Ovary (tissue), 9 donors: ENCODE data around the gene GPR65. TPM values are rescaled to one million over a fixed set of nuclear protein-coding genes. Genes with fewer than 3 reads are reported as not detected.

Source experiments
- DNase-seq, 5 donors: peaks; one replicate each; pipeline ENCODE4 v3.0.0-alpha.2; 2019 to 2020
- H3K27ac ChIP-seq, 2 donors: fragments of 200-600 bp; one replicate each; pipeline versions ENCODE4 v1.5.1 to v1.8.0; 2019 to 2022
- H3K27me3 ChIP-seq: fragments of 200-600 bp; one replicate; pipeline ENCODE4 v1.8.0; 2022
- H3K36me3 ChIP-seq: fragments of 200-600 bp; sonication (generic); one replicate; pipeline ENCODE4 v1.5.1; 2019
- H3K4me1 ChIP-seq: one replicate; pipeline ENCODE4 v1.8.1; 2013; ENCODE audit warnings: mild to moderate bottlenecking, moderate library complexity; ENCODE audit not compliant: insufficient read depth
- H3K4me3 ChIP-seq: fragments of 200-600 bp; sonication (generic); one replicate; pipeline ENCODE4 v1.5.1; 2017
- H3K9me3 ChIP-seq, 2 donors: fragments of 200-600 bp in 1 of 2; sonication (generic) in 1 of 2; one replicate each; pipeline versions ENCODE4 v1.5.1 to v1.8.1; 2013 to 2019; ENCODE audit warnings: mild to moderate bottlenecking in 1 of 2, moderate library complexity in 1 of 2
- EP300 ChIP-seq: sonication (generic); formaldehyde crosslinking; IDR thresholded peaks from one replicate; pipeline ENCODE4 v1.6.1; 2017; ENCODE audit warnings: antibody characterized with exemption
- POLR2A ChIP-seq: fragments of 450-650 bp; IDR thresholded peaks from one replicate; pipeline ENCODE4 v1.6.1; 2017; ENCODE audit warnings: antibody characterized with exemption, mild to moderate bottlenecking, moderate library complexity
- WGBS, 3 donors: extraction: QIAGEN DNeasy Blood & Tissue Kit in 1 of 3; methylation state at CpG; one replicate each; pipeline versions ENCODE4 v1.1.5 to v1.1.7; 2013 to 2017; 5-methylcytosine and 5-hydroxymethylcytosine counted together
- intact Hi-C, 4 donors: fragments of 100-400 bp; cut with DNase I; formaldehyde crosslinking; loops; one replicate each; pipeline versions ENCODE4 v1.11.0 to v1.15.1; 2022 to 2023
- polyA plus RNA-seq, 2 donors: library from polyadenylated mRNA; stranded (reverse); fragments of 200-250 nt in 1 of 2; fragments of 350-450 nt in 1 of 2; fragmentation: Illumina TruSeq in 1 of 2; extraction: RNeasy Lipid Tissue Mini Kit (QIAGEN cat#74804) in 1 of 2; gene quantifications; one replicate each; pipeline ENCODE4 v1.2.3, GENCODE V29; 2013 to 2014
- total RNA-seq, 7 donors: library from RNA; depleted of rRNA in 2 of 7; stranded (reverse); fragments of >200 nt in 2 of 7; fragmentation: NEBNext Ultra II Directional in 3 of 7; extraction: Animal tissue kit (Norgen Biotek cat#: 25700) in 3 of 7; gene quantifications; one replicate each; pipeline versions ENCODE4 v1.1.0 to v1.2.4, GENCODE V29; 2016 to 2023
- TF ChIP-seq, protein P1 (sequence below), 3 donors: fragments of 450-650 bp in 2 of 3; fragments of 200-600 bp in 1 of 3; IDR thresholded peaks; one replicate each; pipeline versions ENCODE4 v1.5.1 to v1.8.0; 2016 to 2022; ENCODE audit warnings: antibody characterized with exemption in 3 of 3, mild to moderate bottlenecking in 1 of 3
- donor health status: DM: no; HTN: no; CAD: no; lungs with moderate emphysema.
- donor health status: DM: no; HTN: no; CAD: no.
- donor health status: Bipolar disorder and iron deficiency.
- donor health status: DM: yes; HTN: yes; CAD: no.
- donor health status: DM: no; HTN: no; CAD: no.
- donor health status: DM: yes; HTN: yes; CAD: no.

Gene GPR65
- total and polyA plus RNA-seq, 9 donors = 0.19 to 2.2 (median 0.70) TPM

DNA sequence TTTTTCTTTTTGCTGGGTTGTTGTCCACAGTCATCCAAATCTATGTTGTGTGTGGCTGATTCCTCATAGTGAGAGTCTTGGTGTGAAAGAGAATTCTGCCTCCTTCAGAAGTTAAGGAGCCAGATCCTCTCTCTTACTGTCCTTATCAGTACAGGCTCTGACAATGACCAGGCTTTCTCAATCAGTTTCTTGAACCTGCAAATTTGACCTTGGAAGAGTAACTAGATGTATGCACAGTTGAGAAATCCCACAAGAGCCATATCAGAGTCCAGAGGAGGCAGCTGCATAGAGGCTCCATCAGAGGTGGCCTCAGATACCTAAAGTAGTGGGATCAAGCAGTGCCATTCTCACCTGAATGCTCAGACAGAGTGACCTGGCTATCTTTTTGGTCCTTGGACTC is 6.5 kb upstream of the GPR65 start:
- Histone ChIP-seq H3K27ac (no peak overlapping the region), H3K9me3 (no peaks in the 10 kb centered on the region), H3K4me3 (no peak overlapping the region), H3K27me3 (no peaks in the 10 kb centered on the region), H3K4me1 (no peaks in the 10 kb centered on the region), H3K36me3 (no peaks in the 10 kb centered on the region)
- intact Hi-C loops = no loop called here
- TF ChIP-seq POLR2A = no peak
- TF ChIP-seq, protein P1, sequence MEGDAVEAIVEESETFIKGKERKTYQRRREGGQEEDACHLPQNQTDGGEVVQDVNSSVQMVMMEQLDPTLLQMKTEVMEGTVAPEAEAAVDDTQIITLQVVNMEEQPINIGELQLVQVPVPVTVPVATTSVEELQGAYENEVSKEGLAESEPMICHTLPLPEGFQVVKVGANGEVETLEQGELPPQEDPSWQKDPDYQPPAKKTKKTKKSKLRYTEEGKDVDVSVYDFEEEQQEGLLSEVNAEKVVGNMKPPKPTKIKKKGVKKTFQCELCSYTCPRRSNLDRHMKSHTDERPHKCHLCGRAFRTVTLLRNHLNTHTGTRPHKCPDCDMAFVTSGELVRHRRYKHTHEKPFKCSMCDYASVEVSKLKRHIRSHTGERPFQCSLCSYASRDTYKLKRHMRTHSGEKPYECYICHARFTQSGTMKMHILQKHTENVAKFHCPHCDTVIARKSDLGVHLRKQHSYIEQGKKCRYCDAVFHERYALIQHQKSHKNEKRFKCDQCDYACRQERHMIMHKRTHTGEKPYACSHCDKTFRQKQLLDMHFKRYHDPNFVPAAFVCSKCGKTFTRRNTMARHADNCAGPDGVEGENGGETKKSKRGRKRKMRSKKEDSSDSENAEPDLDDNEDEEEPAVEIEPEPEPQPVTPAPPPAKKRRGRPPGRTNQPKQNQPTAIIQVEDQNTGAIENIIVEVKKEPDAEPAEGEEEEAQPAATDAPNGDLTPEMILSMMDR (IDR thresholded peaks at IDR 0.05) = no peak
- no peak for TF ChIP-seq EP300
- no peak for DNase-seq

DNA sequence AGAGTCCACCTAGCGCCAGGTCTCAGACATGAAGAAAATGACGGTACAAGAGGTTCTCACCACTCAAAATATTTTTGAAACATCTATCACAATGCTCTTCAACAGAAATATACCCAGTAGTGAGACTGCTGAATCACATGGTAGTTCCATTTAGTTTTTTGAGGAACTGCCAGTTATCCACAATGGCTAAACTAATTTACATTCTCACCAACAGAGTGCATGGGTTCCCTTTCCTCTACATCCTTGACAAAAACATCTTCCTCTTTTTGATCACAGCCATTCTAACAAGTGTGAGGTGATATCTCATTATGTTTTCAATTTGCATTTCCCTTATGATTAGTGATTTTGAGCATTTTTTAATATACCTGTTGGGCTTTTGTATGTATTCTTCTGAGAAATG is 5.7 kb upstream of the GPR65 start:
- no peak overlapping the region for H3K27ac ChIP-seq
- no peak for DNase-seq
- no peaks in the 10 kb centered on the region for H3K36me3 ChIP-seq
- no peaks in the 10 kb centered on the region for H3K27me3 ChIP-seq
- H3K9me3 ChIP-seq = no peaks in the 10 kb centered on the region
- intact Hi-C loops = no loop called here
- no peaks in the 10 kb centered on the region for H3K4me1 ChIP-seq
- TF ChIP-seq POLR2A = no peak
- no peak for TF ChIP-seq EP300
- TF ChIP-seq, protein P1 (IDR thresholded peaks at IDR 0.05) = no peak
- 87 to 92% (median 92%) methylated on average over 2 of the region's 2 CpGs for WGBS, 3 donors
- H3K4me3 ChIP-seq = no peak overlapping the region

DNA sequence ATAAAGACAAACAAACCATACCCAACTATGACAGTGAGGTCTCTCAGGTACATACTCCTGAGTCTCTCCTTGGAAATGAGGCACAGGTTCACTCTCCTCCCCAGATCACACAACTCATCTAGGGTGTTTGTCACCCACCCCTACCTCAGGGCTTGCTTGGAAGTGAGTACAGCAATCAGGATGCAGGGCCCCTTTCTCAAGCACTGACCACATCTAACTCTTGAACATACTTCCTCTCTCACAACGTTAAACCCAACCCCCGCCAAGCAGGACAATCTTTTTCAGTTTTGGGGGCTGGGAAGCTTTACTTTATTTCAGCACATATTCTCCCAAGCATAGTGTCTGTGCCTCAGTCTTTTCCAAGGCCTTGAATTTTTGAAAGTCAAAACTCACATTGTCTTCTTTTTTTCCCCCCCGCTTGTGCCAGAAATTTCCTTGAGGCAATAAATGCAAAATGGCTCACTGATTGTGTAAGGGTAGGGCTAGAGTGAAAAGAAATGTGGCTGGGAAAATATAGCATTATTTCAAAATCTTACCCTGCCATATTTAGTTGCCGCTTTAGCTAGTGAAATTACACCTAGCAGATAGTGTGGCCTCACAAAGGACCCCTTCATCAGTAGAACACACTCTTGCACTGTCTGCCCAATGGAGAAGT is 2.4 kb upstream of the GPR65 start:
- Histone ChIP-seq H3K36me3 (no peaks in the 10 kb centered on the region), H3K27me3 (no peaks in the 10 kb centered on the region), H3K27ac (no peak overlapping the region), H3K4me1 (no peaks in the 10 kb centered on the region), H3K9me3 (no peaks in the 10 kb centered on the region), H3K4me3 (no peak overlapping the region)
- intact Hi-C loops = no loop called here
- 89 to 92% (median 89%) methylated on average over 4 of the region's 4 CpGs for WGBS, 3 donors
- DNase-seq = no peak
- TF ChIP-seq POLR2A (no peak), EP300 (no peak)
- TF ChIP-seq, protein P1 (IDR thresholded peaks at IDR 0.05) = no peak

DNA sequence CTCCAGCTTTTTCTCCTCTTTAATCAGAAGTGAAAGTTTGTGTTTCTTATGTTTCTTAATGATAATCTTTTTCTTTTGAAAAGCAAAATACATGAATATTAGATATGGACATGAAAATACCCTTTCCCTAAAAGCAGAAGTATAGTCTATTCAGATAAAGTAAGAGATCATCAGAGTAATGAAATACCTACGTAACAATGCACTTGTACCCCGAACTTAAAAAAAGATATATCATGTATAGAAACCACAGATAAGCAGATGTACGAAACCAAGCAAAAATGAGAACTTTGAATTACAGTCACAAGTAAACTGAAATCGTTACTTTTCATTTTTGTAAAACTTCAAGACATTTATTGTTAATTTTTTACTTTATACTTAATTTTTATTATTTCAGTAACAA is 1.5 kb upstream of the GPR65 start:
- H3K9me3 ChIP-seq = no peaks in the 10 kb centered on the region
- no peak overlapping the region for H3K27ac ChIP-seq
- no peaks in the 10 kb centered on the region for H3K4me1 ChIP-seq
- TF ChIP-seq EP300 = no peak
- TF ChIP-seq, protein P1 (IDR thresholded peaks at IDR 0.05) = no peak
- TF ChIP-seq POLR2A = no peak
- 86 to 88% (median 87%) methylated on average over 4 of the region's 4 CpGs for WGBS, 3 donors
- no peak overlapping the region for H3K4me3 ChIP-seq
- no peaks in the 10 kb centered on the region for H3K36me3 ChIP-seq
- DNase-seq = no peak
- no peaks in the 10 kb centered on the region for H3K27me3 ChIP-seq
- intact Hi-C loops = no loop called here
